Esophagus (tissue), 2 donors: ENCODE measurements around the gene SEL1L. TPM values are rescaled to one million over a fixed set of nuclear protein-coding genes. Genes with fewer than 3 reads are reported as not detected.

Experiments used
- H3K27ac ChIP-seq, 2 donors: one replicate each; pipeline ENCODE4 v1.5.1; 2013; ENCODE audit warnings: low read depth in 2 of 2, mild to moderate bottlenecking in 2 of 2, inconsistent platforms in 1 of 2, low read length in 1 of 2, moderate library complexity in 1 of 2
- H3K27me3 ChIP-seq, 2 donors: one replicate each; pipeline ENCODE4 v1.6.1; 2013; ENCODE audit warnings: low read length in 2 of 2, control low read depth in 1 of 2, mild to moderate bottlenecking in 1 of 2; ENCODE audit not compliant: insufficient read depth in 2 of 2, control insufficient read depth in 1 of 2
- H3K36me3 ChIP-seq, 2 donors: one replicate each; pipeline ENCODE4 v1.6.1; 2013; ENCODE audit warnings: low read length in 1 of 2; ENCODE audit not compliant: control insufficient read depth in 2 of 2, insufficient read depth in 2 of 2
- H3K4me1 ChIP-seq, 2 donors: one replicate each; pipeline ENCODE4 v1.6.1; 2013; ENCODE audit warnings: low read length in 1 of 2; ENCODE audit not compliant: control insufficient read depth in 2 of 2, insufficient read depth in 2 of 2
- H3K4me3 ChIP-seq, 2 donors: one replicate each; pipeline ENCODE4 v1.5.1; 2013; ENCODE audit warnings: low read length in 2 of 2, mild to moderate bottlenecking in 2 of 2, low read depth in 1 of 2, moderate library complexity in 1 of 2
- H3K9me3 ChIP-seq, 2 donors: one replicate each; pipeline ENCODE4 v1.6.1; 2013; ENCODE audit warnings: mild to moderate bottlenecking in 2 of 2, low read depth in 1 of 2, low read length in 1 of 2, moderate library complexity in 1 of 2; ENCODE audit not compliant: control insufficient read depth in 2 of 2, insufficient read depth in 1 of 2
- WGBS, 2 donors: extraction: QIAGEN DNeasy Blood & Tissue Kit; methylation state at CpG; one replicate each; pipeline ENCODE4 v1.1.7; 2013; 5-methylcytosine and 5-hydroxymethylcytosine counted together
- polyA plus RNA-seq, 2 donors: library from polyadenylated mRNA; stranded (reverse); fragments of 200-250 nt; gene quantifications; one replicate each; pipeline ENCODE4 v1.2.3, GENCODE V29; 2013
- donor health status: healthy with polysubstance abuse.
- donor health status: Bipolar disorder and iron deficiency.

The SEL1L gene
- polyA plus RNA-seq, 2 donors: 6.1 to 9.1 TPM

DNA sequence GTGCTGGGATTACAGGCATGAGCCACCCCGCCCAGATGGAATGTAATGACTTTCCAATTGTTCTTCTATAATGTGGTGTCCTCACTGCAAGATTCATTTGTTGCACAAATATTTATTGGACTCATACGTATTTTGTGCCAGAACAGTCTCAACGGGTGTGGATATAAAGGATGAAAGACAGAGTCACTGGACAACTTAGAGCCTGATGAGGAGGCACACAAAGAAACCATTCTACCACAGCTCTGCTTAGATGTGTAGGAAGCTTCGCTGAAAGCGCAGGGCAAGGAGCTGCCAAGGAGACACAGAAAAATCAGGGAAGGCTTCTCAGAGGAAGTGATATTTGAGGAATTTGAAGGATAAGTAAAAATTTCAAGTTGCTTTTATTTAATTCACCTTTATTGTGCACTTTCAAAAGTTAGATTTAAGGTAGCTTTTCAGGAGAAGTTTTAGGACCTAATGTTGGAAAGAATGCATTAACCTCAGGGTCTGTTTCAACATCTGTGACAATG, 92.0 kb downstream of the SEL1L start:
- H3K27ac ChIP-seq: no peak overlapping the region
- 77 to 81% methylated on average over 5 of the region's 5 CpGs for WGBS, 2 donors
- H3K9me3 ChIP-seq: no peaks in the 10 kb centered on the region
- H3K4me1 ChIP-seq: no peaks in the 10 kb centered on the region
- H3K27me3 ChIP-seq: peaks cover 0 to 2% of the 10 kb centered on the region in 2 donors
- no peak overlapping the region for H3K4me3 ChIP-seq
- no peaks in the 10 kb centered on the region for H3K36me3 ChIP-seq

- Histone ChIP-seq H3K27ac (no peak overlapping the region), H3K27me3 (peaks cover 0 to 2% of the 10 kb centered on the region in 2 donors)
- WGBS, 2 donors: 78 to 91% methylated on average over 3 of the region's 3 CpGs
Measured at GRCh38 chr14:81440041-81440440, 93.6 kb downstream of the SEL1L start.

GRCh38 chr14:81437244-81437643, 96.4 kb downstream of the SEL1L start:
- no peaks in the 10 kb centered on the region for H3K36me3 ChIP-seq
- 42 to 52% methylated on average over 4 of the region's 4 CpGs for WGBS, 2 donors
- H3K27me3 ChIP-seq: peaks cover 0 to 2% of the 10 kb centered on the region in 2 donors
- peak overlapping the region in 1 of 2 donors; percentile 71 for H3K4me3 ChIP-seq
- no peak overlapping the region for H3K27ac ChIP-seq
- H3K4me1 ChIP-seq: no peaks in the 10 kb centered on the region
- no peaks in the 10 kb centered on the region for H3K9me3 ChIP-seq

More at GRCh38 chr14:81440041-81440440, 93.6 kb downstream of the SEL1L start:
- Histone ChIP-seq H3K4me1 (no peaks in the 10 kb centered on the region), H3K36me3 (no peaks in the 10 kb centered on the region), H3K4me3 (no peak overlapping the region), H3K9me3 (no peaks in the 10 kb centered on the region)

GRCh38 chr14:81436296-81437138, 97.1 kb downstream of the SEL1L start:
- 2% methylated on average over 71 to 79 of the region's 79 CpGs for WGBS, 2 donors
- H3K4me1 ChIP-seq: no peaks in the 10 kb centered on the region
- H3K27me3 ChIP-seq: peaks cover 0 to 2% of the 10 kb centered on the region in 2 donors
- H3K9me3 ChIP-seq: no peaks in the 10 kb centered on the region
- no peaks in the 10 kb centered on the region for H3K36me3 ChIP-seq
- peak overlapping the region; percentile 67 to 71 for H3K4me3 ChIP-seq
- peak overlapping the region in 1 of 2 donors; percentile 55 for H3K27ac ChIP-seq

DNA sequence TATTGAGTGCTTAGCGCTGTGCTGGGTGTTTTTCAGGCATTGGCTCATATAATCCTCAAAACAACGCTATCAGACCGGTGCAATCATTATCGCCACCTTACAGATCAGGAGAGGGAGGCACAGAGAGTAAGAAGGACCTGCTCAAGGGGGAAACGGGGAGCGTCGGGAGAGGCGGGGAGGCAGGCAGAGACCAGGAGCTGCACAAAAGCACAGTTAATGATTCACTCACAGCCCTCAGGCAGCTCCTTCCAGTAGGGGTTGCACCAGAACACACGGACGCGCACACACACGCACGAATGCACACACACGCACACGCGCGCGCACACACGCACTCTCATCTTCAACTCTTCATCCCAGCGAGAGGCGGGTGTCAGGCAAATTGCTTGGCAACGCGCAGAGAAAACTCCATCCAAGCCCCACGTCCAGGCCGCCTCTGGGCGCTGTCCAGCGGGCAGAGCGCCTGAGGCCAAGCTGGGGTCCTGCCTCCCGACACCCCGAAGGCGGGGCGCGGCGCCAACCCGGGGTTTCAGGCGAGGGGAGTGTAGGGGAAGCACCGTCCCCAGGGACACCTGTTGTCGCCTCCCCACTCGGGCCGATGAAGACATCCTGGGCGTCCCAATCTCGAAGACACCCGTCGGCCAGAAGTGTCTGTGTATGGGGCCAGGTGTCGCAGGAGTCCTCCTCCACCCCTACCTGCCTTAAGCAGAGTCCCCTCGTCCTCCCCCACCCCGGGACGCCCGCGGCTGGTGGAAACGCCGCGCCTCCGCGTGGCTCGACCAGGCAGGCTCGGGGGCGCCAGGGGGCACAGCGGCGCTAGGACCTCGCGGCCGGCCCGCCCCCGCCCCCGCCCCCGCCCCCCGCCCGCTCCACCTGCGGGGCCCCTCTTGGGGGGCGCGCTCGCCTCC, 98.0 kb downstream of the SEL1L start:
- WGBS, 2 donors: 1% methylated on average over 50 to 73 of the region's 73 CpGs
- Histone ChIP-seq H3K27me3 (peaks cover 0 to 2% of the 10 kb centered on the region in 2 donors), H3K4me3 (peak overlapping the region; percentile 67 to 71), H3K9me3 (no peaks in the 10 kb centered on the region), H3K27ac (peak overlapping the region; percentile 55 to 56), H3K4me1 (no peaks in the 10 kb centered on the region), H3K36me3 (no peaks in the 10 kb centered on the region)

DNA sequence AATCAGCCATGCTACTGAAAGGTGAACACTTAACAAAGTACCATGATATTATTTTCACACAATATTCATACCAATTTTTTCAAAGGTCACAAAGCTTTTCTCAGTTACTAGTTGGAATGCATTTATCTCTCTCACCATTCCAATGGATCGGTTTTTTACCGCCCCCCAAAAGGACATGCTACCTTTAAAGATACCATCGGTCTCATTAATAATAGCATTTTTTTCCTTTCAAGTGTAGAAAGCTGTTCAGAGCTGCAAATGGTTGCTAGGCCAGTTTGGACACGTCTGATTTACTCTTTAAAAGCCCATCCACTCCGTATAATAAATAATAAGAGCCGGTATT, 98.6 kb downstream of the SEL1L start:
- no peaks in the 10 kb centered on the region for H3K9me3 ChIP-seq
- peak overlapping the region; percentile 67 to 71 for H3K4me3 ChIP-seq
- H3K4me1 ChIP-seq: no peaks in the 10 kb centered on the region
- H3K36me3 ChIP-seq: no peaks in the 10 kb centered on the region
- peak overlapping the region in 1 of 2 donors; percentile 55 for H3K27ac ChIP-seq
- H3K27me3 ChIP-seq: peaks cover 0 to 2% of the 10 kb centered on the region in 2 donors
- WGBS, 2 donors: 16 to 17% methylated on average over 6 of the region's 6 CpGs

- Histone ChIP-seq H3K36me3 (no peaks in the 10 kb centered on the region), H3K9me3 (no peaks in the 10 kb centered on the region), H3K4me1 (no peaks in the 10 kb centered on the region), H3K4me3 (no peak overlapping the region), H3K27me3 (peaks cover 0 to 2% of the 10 kb centered on the region in 2 donors), H3K27ac (no peak overlapping the region)
- WGBS, 2 donors: 53 to 56% methylated on average over 4 of the region's 4 CpGs
Measured at GRCh38 chr14:81434230-81434629, 99.4 kb downstream of the SEL1L start.

DNA sequence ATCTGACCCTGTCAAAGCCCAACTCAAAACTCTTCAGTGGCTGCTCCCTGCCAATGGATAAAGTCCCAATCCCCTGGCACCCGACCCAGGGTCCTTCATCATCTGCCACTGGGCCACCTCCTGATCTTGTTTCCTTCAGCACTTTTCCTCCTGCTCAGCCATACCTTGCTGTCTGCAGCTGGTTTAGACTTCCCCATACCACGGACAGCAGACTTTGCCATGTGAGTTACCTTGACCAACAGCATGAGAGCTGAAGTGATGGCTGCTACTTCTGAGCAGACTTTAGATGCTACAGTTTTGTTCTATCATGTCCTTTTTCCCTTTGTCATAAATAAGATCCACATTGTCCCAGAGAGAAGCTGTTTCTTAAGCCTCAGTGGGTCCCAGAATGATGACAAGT, 100.3 kb downstream of the SEL1L start:
- Histone ChIP-seq H3K36me3 (no peaks in the 10 kb centered on the region), H3K9me3 (no peaks in the 10 kb centered on the region), H3K27ac (no peak overlapping the region), H3K27me3 (peaks cover 0 to 2% of the 10 kb centered on the region in 2 donors), H3K4me3 (no peak overlapping the region), H3K4me1 (no peaks in the 10 kb centered on the region)
- WGBS, 2 donors: 71 to 79% methylated on average over 2 of the region's 2 CpGs

GRCh38 chr14:81432219-81432661, 101.4 kb downstream of the SEL1L start:
- WGBS, 2 donors: 40 to 50% methylated on average over 3 of the region's 3 CpGs
- H3K9me3 ChIP-seq: no peaks in the 10 kb centered on the region

More at GRCh38 chr14:81432219-81432661, 101.4 kb downstream of the SEL1L start:
- Histone ChIP-seq H3K27me3 (no peaks in the 10 kb centered on the region), H3K36me3 (no peaks in the 10 kb centered on the region), H3K27ac (no peak overlapping the region), H3K4me3 (no peak overlapping the region), H3K4me1 (peaks cover 0 to 1% of the 10 kb centered on the region in 2 donors)
